OCI-LY7 (cell line): ENCODE data around the gene ZBTB20. TPM values are rescaled to one million over a fixed set of nuclear protein-coding genes. Genes with fewer than 3 reads are reported as not detected.

Experiments used
- BruUV-seq: library from RNA; stranded (reverse); fragments of 400-500 nt; replicated peaks from 2 replicates; lab custom pipeline; 2021; lab: Mats Ljungman, UMichigan
- CTCF ChIA-PET: fragments of 300-600 bp; sonication (Branson Sonifier 250); formaldehyde crosslinking; loops from one replicate; lab custom pipeline; 2022; ENCODE audit warnings: antibody characterized with exemption; ENCODE audit not compliant: unreplicated experiment; lab: Charles Lee
- POLR2A ChIA-PET: fragments of 300-600 bp; sonication (Branson Sonifier 250); formaldehyde crosslinking; loops from one replicate; lab custom pipeline; 2022; ENCODE audit warnings: antibody characterized with exemption; lab: Charles Lee
- DNase-seq: peaks from one replicate; pipeline ENCODE4 v3.0.0-alpha.2; 2015; ENCODE audit warnings: low spot score
- H2AFZ ChIP-seq: fragments of 200-600 bp; sonication (generic), shearing (Covaris generic); 2 replicates; pipeline ENCODE4 v1.6.1; 2014; ENCODE audit warnings: mild to moderate bottlenecking, antibody characterized with exemption, low read length, moderate library complexity
- H3K27ac ChIP-seq: fragments of 200-600 bp; sonication (generic); 2 replicates; pipeline ENCODE4 v1.5.1; 2014; ENCODE audit warnings: mixed run types, low read depth, mild to moderate bottlenecking, moderate library complexity, low read length, inconsistent platforms; ENCODE audit not compliant: poor library complexity, severe bottlenecking
- H3K36me3 ChIP-seq: fragments of 200-600 bp; sonication (generic); 2 replicates; pipeline ENCODE4 v1.6.1; 2014; ENCODE audit warnings: mild to moderate bottlenecking, antibody characterized with exemption, low read length, moderate library complexity, mixed read lengths; ENCODE audit not compliant: insufficient read depth
- H3K4me1 ChIP-seq: fragments of 200-600 bp; sonication (generic); 2 replicates; pipeline ENCODE4 v1.5.1; 2014; ENCODE audit warnings: mild to moderate bottlenecking, low read length; ENCODE audit not compliant: insufficient read depth, poor library complexity, severe bottlenecking
- H3K4me2 ChIP-seq: fragments of 200-600 bp; sonication (generic); 2 replicates; pipeline ENCODE4 v1.6.1; 2014; ENCODE audit warnings: mild to moderate bottlenecking, low read length
- H3K4me3 ChIP-seq: fragments of 200-600 bp; sonication (generic); 2 replicates; pipeline ENCODE4 v1.5.1; 2014; ENCODE audit warnings: mild to moderate bottlenecking, low read depth, low read length; ENCODE audit not compliant: poor library complexity, severe bottlenecking
- H3K79me2 ChIP-seq: fragments of 200-600 bp; sonication (generic); 2 replicates; pipeline ENCODE4 v1.6.1; 2016; ENCODE audit warnings: low read depth, mild to moderate bottlenecking, low read length, moderate library complexity, mixed read lengths; ENCODE audit not compliant: insufficient read depth
- H3K9me2 ChIP-seq: fragments of 200-600 bp; sonication (generic); 2 replicates; pipeline ENCODE4 v1.6.1; 2016; ENCODE audit warnings: mild to moderate bottlenecking, low read length, mixed read lengths; ENCODE audit not compliant: insufficient read depth
- H3K9me3 ChIP-seq: fragments of 200-600 bp; sonication (generic); 2 replicates; pipeline ENCODE4 v1.6.1; 2014; ENCODE audit warnings: mild to moderate bottlenecking, mixed run types, low read length, mixed read lengths
- H4K20me1 ChIP-seq: fragments of 200-600 bp; sonication (generic); 2 replicates; pipeline ENCODE4 v1.6.1; 2014; ENCODE audit warnings: mild to moderate bottlenecking, antibody characterized with exemption, low read length, moderate library complexity, mixed read lengths; ENCODE audit not compliant: insufficient read depth
- EZH2phosphoT487 ChIP-seq: fragments of 200-600 bp; sonication (generic); IDR thresholded peaks from 2 replicates; pipeline ENCODE4 v1.6.1; 2018; ENCODE audit warnings: low read depth, borderline replicate concordance, mild to moderate bottlenecking, mixed run types, antibody characterized with exemption, low read length, moderate library complexity, mixed read lengths
- intact Hi-C: fragments of 100-400 bp; cut with micrococcal nuclease; formaldehyde crosslinking; loops from one replicate; pipeline ENCODE4 v1.10.0; 2022; ENCODE audit not compliant: unreplicated experiment
- total RNA-seq, 2 experiments: library from RNA; depleted of rRNA in 1 of 2; stranded (reverse); fragments of >200 nt in 1 of 2; shearing (Covaris generic) in 1 of 2; gene quantifications; 2 replicates each; pipeline ENCODE4 v1.2.3, GENCODE V29; 2014 to 2022
- TF ChIP-seq, protein P1 (sequence below): fragments of 200-600 bp; sonication (generic); conservative IDR thresholded peaks from 2 replicates; pipeline ENCODE4 v1.5.1; 2014; ENCODE audit warnings: mild to moderate bottlenecking, antibody characterized with exemption, low read length, moderate library complexity, mixed read lengths

ZBTB20 gene
- total RNA-seq, 2 experiments from 2014 or later: 5.5 to 11.8 TPM

DNA sequence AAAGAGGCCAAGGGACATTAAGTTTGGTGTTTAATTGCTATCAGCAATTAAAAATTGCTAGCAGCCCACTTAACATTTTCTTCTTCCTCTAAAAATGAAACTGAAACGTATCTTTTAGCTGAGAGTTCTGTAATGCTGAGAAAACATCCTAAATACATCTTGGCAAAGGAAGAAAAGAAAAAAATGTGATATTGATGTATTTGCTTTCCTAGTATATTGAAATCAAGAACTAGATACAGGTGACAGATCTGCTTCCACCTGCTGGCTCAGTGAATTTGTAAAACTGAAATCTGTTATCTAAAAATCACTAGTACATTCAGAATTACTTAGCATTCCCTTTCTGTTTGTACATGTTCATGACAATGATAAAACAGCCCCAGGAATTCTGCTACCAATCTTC is 283.2 kb downstream of the ZBTB20 start:
- POLR2A ChIA-PET: no interaction called here
- TF ChIP-seq, protein P1, sequence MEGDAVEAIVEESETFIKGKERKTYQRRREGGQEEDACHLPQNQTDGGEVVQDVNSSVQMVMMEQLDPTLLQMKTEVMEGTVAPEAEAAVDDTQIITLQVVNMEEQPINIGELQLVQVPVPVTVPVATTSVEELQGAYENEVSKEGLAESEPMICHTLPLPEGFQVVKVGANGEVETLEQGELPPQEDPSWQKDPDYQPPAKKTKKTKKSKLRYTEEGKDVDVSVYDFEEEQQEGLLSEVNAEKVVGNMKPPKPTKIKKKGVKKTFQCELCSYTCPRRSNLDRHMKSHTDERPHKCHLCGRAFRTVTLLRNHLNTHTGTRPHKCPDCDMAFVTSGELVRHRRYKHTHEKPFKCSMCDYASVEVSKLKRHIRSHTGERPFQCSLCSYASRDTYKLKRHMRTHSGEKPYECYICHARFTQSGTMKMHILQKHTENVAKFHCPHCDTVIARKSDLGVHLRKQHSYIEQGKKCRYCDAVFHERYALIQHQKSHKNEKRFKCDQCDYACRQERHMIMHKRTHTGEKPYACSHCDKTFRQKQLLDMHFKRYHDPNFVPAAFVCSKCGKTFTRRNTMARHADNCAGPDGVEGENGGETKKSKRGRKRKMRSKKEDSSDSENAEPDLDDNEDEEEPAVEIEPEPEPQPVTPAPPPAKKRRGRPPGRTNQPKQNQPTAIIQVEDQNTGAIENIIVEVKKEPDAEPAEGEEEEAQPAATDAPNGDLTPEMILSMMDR: no peak
- TF ChIP-seq EZH2phosphoT487: no peak
- Histone ChIP-seq H3K79me2 (no peaks in the 10 kb centered on the region), H3K36me3 (no peaks in the 10 kb centered on the region), H3K27ac (no peak overlapping the region), H3K4me3 (no peak overlapping the region), H3K9me2 (no peaks in the 10 kb centered on the region), H4K20me1 (no peaks in the 10 kb centered on the region), H3K4me1 (no peaks in the 10 kb centered on the region), H3K4me2 (no peak overlapping the region), H2AFZ (no peak overlapping the region), H3K9me3 (no peaks in the 10 kb centered on the region)
- DNase-seq: no peak
- BruUV-seq: no TSS peak
- CTCF ChIA-PET: no interaction called here
- intact Hi-C loops: no loop called here

DNA sequence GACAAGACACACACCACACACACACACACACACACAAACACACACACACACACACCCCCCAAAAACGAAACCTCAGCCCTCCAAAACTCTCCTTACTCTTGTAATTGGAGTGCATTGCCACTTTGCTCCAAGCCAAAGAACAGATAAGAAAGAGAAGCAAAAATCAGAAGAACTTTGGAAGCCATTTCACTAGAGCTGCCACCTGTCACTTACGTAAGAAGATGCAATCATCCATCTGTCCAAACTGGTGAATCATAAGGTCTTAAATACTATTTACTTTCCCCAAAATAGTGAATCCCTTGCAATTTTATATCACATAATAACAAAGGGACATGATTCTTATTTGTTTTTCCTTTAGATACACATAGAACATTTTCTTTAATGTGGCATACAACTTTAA is 285.4 kb downstream of the ZBTB20 start:
- H4K20me1 ChIP-seq: no peaks in the 10 kb centered on the region
- POLR2A ChIA-PET: interaction anchor here (0.5 kb wide), 1 partner anchor 730 kb away, joined by 3 read pairs; no protein-coding TSS in a partner anchor
- intact Hi-C loops: no loop called here
- no peaks in the 10 kb centered on the region for H3K9me2 ChIP-seq
- H3K27ac ChIP-seq: no peak overlapping the region
- no peak overlapping the region for H2AFZ ChIP-seq
- no peaks in the 10 kb centered on the region for H3K36me3 ChIP-seq
- CTCF ChIA-PET: no interaction called here
- TF ChIP-seq, protein P1: no peak
- no peak for TF ChIP-seq EZH2phosphoT487
- no peak overlapping the region for H3K4me2 ChIP-seq
- no peak overlapping the region for H3K4me3 ChIP-seq
- DNase-seq: no peak
- H3K9me3 ChIP-seq: no peaks in the 10 kb centered on the region
- H3K79me2 ChIP-seq: no peaks in the 10 kb centered on the region
- no TSS peak for BruUV-seq
- H3K4me1 ChIP-seq: no peaks in the 10 kb centered on the region

DNA sequence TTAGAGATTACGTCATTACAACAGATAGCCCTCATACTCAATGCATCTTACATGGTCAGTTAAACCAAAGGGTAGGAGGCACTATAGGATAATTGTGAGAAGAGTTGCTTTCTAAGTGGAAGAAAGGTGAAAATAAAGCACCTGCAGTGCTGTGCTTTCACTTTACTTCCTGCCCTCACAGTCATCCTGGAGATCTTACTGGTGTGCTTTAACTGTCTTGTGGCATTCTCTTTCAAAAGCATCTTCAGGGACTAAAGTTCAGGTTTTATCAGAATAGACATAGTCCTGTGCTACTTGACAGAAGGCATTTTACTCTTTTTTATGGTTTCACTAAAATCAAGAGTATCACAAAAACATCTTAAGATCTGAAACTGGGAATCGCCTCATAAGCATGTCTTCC is 286.6 kb downstream of the ZBTB20 start:
- no peaks in the 10 kb centered on the region for H3K9me3 ChIP-seq
- TF ChIP-seq, protein P1: no peak
- no peak for TF ChIP-seq EZH2phosphoT487

More for the DNA sequence above, 286.6 kb downstream of the ZBTB20 start:
- Histone ChIP-seq H4K20me1 (no peaks in the 10 kb centered on the region), H3K79me2 (no peaks in the 10 kb centered on the region), H3K9me2 (no peaks in the 10 kb centered on the region), H3K27ac (no peak overlapping the region), H3K36me3 (no peaks in the 10 kb centered on the region), H3K4me2 (no peak overlapping the region), H2AFZ (no peak overlapping the region), H3K4me1 (no peaks in the 10 kb centered on the region), H3K4me3 (no peak overlapping the region)
- ChIA-PET CTCF (no interaction called here), POLR2A (no interaction called here)
- intact Hi-C loops: no loop called here
- DNase-seq: no peak
- no TSS peak for BruUV-seq
